K562 (cell line): ENCODE results near the gene PDE1A. TPM values are rescaled to one million over a fixed set of nuclear protein-coding genes. Genes with fewer than 3 reads are reported as not detected.

Experiments
- ATAC-seq: fragments of 200-7000 bp; cut with Tn5 transposase; 3 replicates; pipeline ENCODE4 v1.9.1; 2020; ENCODE audit warnings: moderate library complexity
- BruUV-seq: library from RNA; stranded (reverse); fragments of 400-500 nt; replicated peaks from 2 replicates; lab custom pipeline; 2021; lab: Mats Ljungman, UMichigan
- CTCF ChIA-PET: fragments of 300-600 bp; formaldehyde crosslinking; extraction: SDS; loops from one replicate; lab custom pipeline; 2021; ENCODE audit warnings: low intra/inter-chr PET ratio; lab: Yijun Ruan, JAX
- POLR2A ChIA-PET: fragments of 300-600, 350-650 bp; sonication (Branson Sonifier 250); formaldehyde crosslinking; extraction: SDS; loops from one replicate; lab custom pipeline; 2021; ENCODE audit warnings: antibody characterized with exemption, inconsistent platforms; lab: Yijun Ruan, JAX
- DNase-seq, 4 experiments: peaks; one replicate each; pipeline versions ENCODE4 v3.0.0 to v3.0.0-alpha.2; 2011 to 2018; ENCODE audit warnings: low spot score in 3 of 4, mixed read lengths in 3 of 4; ENCODE audit errors: extremely low read depth in 1 of 4
- FAIRE-seq: peaks from 2 replicates; lab custom pipeline; 2011; peaks lifted over from hg19 to GRCh38; lab: Jason Lieb, UNC
- H2AFZ ChIP-seq: 2 replicates; pipeline ENCODE4 v1.6.0; 2011; ENCODE audit warnings: low read depth, low read length, control low read depth, inconsistent platforms
- H3K27ac ChIP-seq: fragments of 200-600 bp; 3 replicates; pipeline ENCODE4 v1.8.0; 2011; ENCODE audit warnings: low read depth, mild to moderate bottlenecking, control low read depth, inconsistent platforms, low read length, moderate library complexity, mixed read lengths; ENCODE audit errors: extremely low read depth
- H3K27me3 ChIP-seq, 2 experiments: fragments of 300-600 bp in 1 of 2; 2 replicates in 1 of 2; 3 replicates in 1 of 2; pipeline versions ENCODE4 v1.6.0 to v1.8.0; 2011; ENCODE audit warnings: inconsistent platforms in 2 of 2, low read length in 2 of 2, mild to moderate bottlenecking in 1 of 2, mixed read lengths in 1 of 2, moderate library complexity in 1 of 2; ENCODE audit not compliant: control insufficient read depth in 2 of 2, insufficient read depth in 2 of 2
- H3K36me3 ChIP-seq: fragments of 300-600 bp; 3 replicates; pipeline ENCODE4 v1.8.0; 2011; ENCODE audit warnings: mild to moderate bottlenecking, low read length, inconsistent platforms; ENCODE audit not compliant: control insufficient read depth, insufficient read depth
- H3K4me1 ChIP-seq, 2 experiments: fragments of 200-600 bp in 1 of 2; replicated peaks in 1 of 2; 2 replicates in 1 of 2; 3 replicates in 1 of 2; pipeline versions ENCODE4 v1.5.1 to v1.8.0; 2011; ENCODE audit warnings: inconsistent platforms in 2 of 2, low read length in 2 of 2, mild to moderate bottlenecking in 1 of 2, mixed read lengths in 1 of 2, moderate library complexity in 1 of 2; ENCODE audit not compliant: control insufficient read depth in 2 of 2, insufficient read depth in 2 of 2
- H3K4me2 ChIP-seq: 2 replicates; pipeline ENCODE4 v1.6.1; 2011; ENCODE audit warnings: low read length, control low read depth, inconsistent platforms, mixed read lengths; ENCODE audit not compliant: insufficient read depth
- H3K4me3 ChIP-seq: fragments of 200-600 bp; sonication (generic), shearing (Covaris generic); 2 replicates; pipeline ENCODE4 v1.5.1; 2016; ENCODE audit warnings: control low read depth, inconsistent platforms
- H3K79me2 ChIP-seq: fragments of 200-600 bp; 3 replicates; pipeline ENCODE4 v1.8.0; 2011; ENCODE audit warnings: low read length, inconsistent platforms; ENCODE audit not compliant: control insufficient read depth, insufficient read depth
- H3K9ac ChIP-seq, 2 experiments: 2 replicates each; pipeline versions ENCODE4 v1.6.0 to v1.6.1; 2011; ENCODE audit warnings: low read depth in 2 of 2, low read length in 2 of 2, control low read depth in 1 of 2, inconsistent platforms in 1 of 2, mild to moderate bottlenecking in 1 of 2, mixed read lengths in 1 of 2; ENCODE audit not compliant: insufficient read depth in 1 of 2
- H3K9me1 ChIP-seq: one replicate; pipeline ENCODE4 v1.6.0; 2011; ENCODE audit warnings: inconsistent platforms, mild to moderate bottlenecking, low read length, moderate library complexity; ENCODE audit not compliant: control insufficient read depth, insufficient read depth
- H3K9me3 ChIP-seq: replicated peaks from 2 replicates; pipeline ENCODE4 v1.5.1; 2011; ENCODE audit warnings: low read depth, low read length, inconsistent platforms; ENCODE audit not compliant: control insufficient read depth, insufficient read depth
- H4K20me1 ChIP-seq: replicated peaks from 2 replicates; pipeline ENCODE4 v1.6.1; 2011; ENCODE audit warnings: low read length, inconsistent platforms, mixed read lengths; ENCODE audit not compliant: control insufficient read depth, insufficient read depth
- BCOR ChIP-seq: fragments of 450-650 bp; IDR thresholded peaks from 2 replicates; pipeline ENCODE4 v1.6.1; 2016
- CEBPG ChIP-seq, 3 experiments: fragments of 200-800 bp in 1 of 3; sonication (Bioruptor generic) in 1 of 3; sonication (generic) in 1 of 3; formaldehyde crosslinking in 1 of 3; IDR thresholded peaks in 2 of 3; conservative IDR thresholded peaks in 1 of 3; 2 replicates each; pipeline versions ENCODE4 v1.6.1 to v1.8.0; 2016 to 2022; ENCODE audit warnings: missing compliant biosample characterization in 2 of 3, missing genetic modification characterization in 2 of 3, mild to moderate bottlenecking in 1 of 3, missing genetic modification reagents in 1 of 3
- CREM ChIP-seq: IDR thresholded peaks from 2 replicates; pipeline ENCODE4 v1.6.1; 2014; ENCODE audit warnings: antibody characterized with exemption, low read depth
- ESRRA ChIP-seq: fragments of 450-650 bp; IDR thresholded peaks from 2 replicates; pipeline ENCODE4 v1.6.1; 2014; ENCODE audit warnings: low read depth, mild to moderate bottlenecking, moderate library complexity, borderline replicate concordance
- GATAD2A ChIP-seq: fragments of 450-650 bp; IDR thresholded peaks from 2 replicates; pipeline ENCODE4 v1.6.1; 2017
- GTF3C2 ChIP-seq: IDR thresholded peaks from 3 replicates; pipeline ENCODE4 v1.6.1; 2011; ENCODE audit warnings: borderline replicate concordance, mild to moderate bottlenecking, moderate library complexity; ENCODE audit not compliant: insufficient read length; ENCODE audit errors: extremely low read depth
- HDGF ChIP-seq: fragments of 450-650 bp; IDR thresholded peaks from 2 replicates; pipeline ENCODE4 v1.6.1; 2016
- HIVEP1 ChIP-seq: fragments of 250-450 bp; sonication (Bioruptor Pico); IDR thresholded peaks from 2 replicates; pipeline ENCODE4 v1.4.0; 2020; ENCODE audit warnings: mild to moderate bottlenecking
- KAT2B ChIP-seq: IDR thresholded peaks from one replicate; pipeline ENCODE4 v1.6.1; 2012; ENCODE audit warnings: low read depth, mild to moderate bottlenecking, control low read depth, inconsistent platforms, low read length, moderate library complexity
- LARP7 ChIP-seq: fragments of 450-650 bp; IDR thresholded peaks from 2 replicates; pipeline ENCODE4 v1.6.1; 2016
- MEIS2 ChIP-seq: fragments of 450-650 bp; IDR thresholded peaks from 2 replicates; pipeline ENCODE4 v1.6.1; 2014; ENCODE audit warnings: mild to moderate bottlenecking; ENCODE audit not compliant: partially characterized antibody
- POLR2B ChIP-seq: fragments of 450-650 bp; IDR thresholded peaks from 2 replicates; pipeline ENCODE4 v1.6.1; 2018; ENCODE audit warnings: low read depth; ENCODE audit not compliant: partially characterized antibody
- PTBP1 ChIP-seq: fragments of 200-400 bp; formaldehyde crosslinking; IDR thresholded peaks from 2 replicates; pipeline ENCODE4 v1.6.1; 2017; ENCODE audit warnings: low read depth, low read length
- RBM39 ChIP-seq: fragments of 200-400 bp; formaldehyde crosslinking; optimal IDR thresholded peaks from 2 replicates; pipeline ENCODE3; 2018; ENCODE audit warnings: low read depth, low read length
- SMARCC2 ChIP-seq: fragments of 450-650 bp; IDR thresholded peaks from 2 replicates; pipeline ENCODE4 v1.6.1; 2017; ENCODE audit warnings: antibody characterized with exemption, moderate library complexity, mild to moderate bottlenecking, low read depth
- TOE1 ChIP-seq, 2 experiments: fragments of 450-650 bp in 1 of 2; sonication (generic) in 1 of 2; formaldehyde crosslinking in 1 of 2; IDR thresholded peaks; 2 replicates each; pipeline versions ENCODE4 v1.7.1 to v1.8.0; 2016 to 2022; ENCODE audit warnings: borderline replicate concordance in 2 of 2, mild to moderate bottlenecking in 2 of 2, antibody characterized with exemption in 1 of 2, inconsistent platforms in 1 of 2, low read depth in 1 of 2, missing genetic modification reagents in 1 of 2, moderate library complexity in 1 of 2
- TRIM25 ChIP-seq: fragments of 450-650 bp; IDR thresholded peaks from 2 replicates; pipeline ENCODE4 v1.7.0; 2016; ENCODE audit warnings: borderline replicate concordance
- ZNF408 ChIP-seq: fragments of 250-450 bp; sonication (Bioruptor Pico); IDR thresholded peaks from 2 replicates; pipeline ENCODE4 v1.4.0; 2020; ENCODE audit warnings: low read depth, mild to moderate bottlenecking, moderate library complexity
- WGBS: fragments of 100-300 bp; shearing (Covaris generic); methylation state at CpG from one replicate; pipeline ENCODE4 v1.1.6; 2016; ENCODE audit warnings: low coverage, mixed read lengths; ENCODE audit not compliant: insufficient coverage; ENCODE audit errors: missing lambda C conversion rate; 5-methylcytosine and 5-hydroxymethylcytosine counted together
- in situ Hi-C: fragments of 300-500 bp; cut with MboI; formaldehyde crosslinking; loops from 4 replicates; pipeline ENCODE4 v1.15.0; 2018; ENCODE audit warnings: inconsistent platforms, mixed read lengths
- intact Hi-C: fragments of 100-400 bp; cut with micrococcal nuclease; formaldehyde crosslinking; loops from 2 replicates; pipeline ENCODE4 v1.14.2; 2022
- polyA plus RNA-seq, 8 experiments: library from polyadenylated mRNA; depleted of rRNA in 4 of 8; stranded (reverse) in 5 of 8; unstranded in 3 of 8; fragments of >200 nt; fragmentation: Nextera tagmentation in 2 of 8; fragmentation: Illumina TruSeq in 1 of 8; extraction: Ambion mirVana in 2 of 8; extraction: Trizol in 1 of 8; gene quantifications; 2 replicates each; pipeline versions ENCODE4 v1.2.1 to v1.2.3, GENCODE V29; 2011 to 2014; ENCODE audit warnings: inconsistent platforms in 1 of 8, missing spikeins in 1 of 8
- total RNA-seq, 7 experiments: library from RNA; depleted of rRNA in 6 of 7; stranded (reverse); fragments of >200 nt in 6 of 7; fragmentation: Illumina TruSeq in 2 of 7; extraction: Trizol in 2 of 7; gene quantifications; 2 replicates each; pipeline versions ENCODE4 v1.2.1 to v1.2.3, GENCODE V29; 2011 to 2021; ENCODE audit warnings: low replicate concordance in 1 of 7
- TF ChIP-seq, protein P1 (sequence below): sonication (generic); formaldehyde crosslinking; IDR thresholded peaks from 2 replicates; pipeline ENCODE4 v1.9.0; 2022; ENCODE audit warnings: mild to moderate bottlenecking, missing genetic modification reagents

Gene PDE1A
- total and polyA plus RNA-seq, 9 of the 15 experiments (the other 6 are each of a cell fraction or from before 2014, with no cell fraction given) = 0.14 to 0.91 (median 0.32) TPM

DNA sequence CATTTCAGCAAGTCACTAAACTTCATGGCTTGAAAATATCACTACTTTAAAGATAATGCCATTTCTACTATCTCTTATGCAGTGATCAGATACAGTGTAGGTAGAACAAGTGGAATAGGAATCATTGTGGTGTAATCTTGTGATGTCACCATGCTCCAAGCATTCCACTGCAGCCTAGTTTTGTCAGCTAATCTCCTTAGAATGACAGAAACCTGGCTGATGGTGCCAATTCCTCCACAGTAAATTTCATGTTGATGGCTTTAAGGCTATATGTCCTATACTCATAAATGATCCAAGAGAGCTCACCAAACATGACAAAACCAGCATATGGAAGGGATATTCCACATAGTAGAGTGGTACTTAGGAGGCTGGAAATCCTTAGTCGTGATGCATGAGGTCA, 184.9 kb downstream of the PDE1A start:
- DNase-seq (no peak), FAIRE-seq (no peak), ATAC-seq (no peak)
- H4K20me1 ChIP-seq = no peaks in the 10 kb centered on the region
- H3K4me1 ChIP-seq = no peaks in the 10 kb centered on the region
- WGBS = 0% methylated on average over 1 of the region's 1 CpG
- intact Hi-C loops (loop anchor here (2.0 kb wide), 1 partner anchor 407 kb away; no protein-coding TSS in a partner anchor), in situ Hi-C loops (no loop called here)
- H3K9ac ChIP-seq = no peak overlapping the region
- H3K36me3 ChIP-seq = no peaks in the 10 kb centered on the region
- ChIA-PET POLR2A (no interaction called here), CTCF (interaction anchor here (1.3 kb wide), 1 partner anchor 409 kb away, joined by 6 read pairs; no protein-coding TSS in a partner anchor)
- H3K79me2 ChIP-seq = no peaks in the 10 kb centered on the region
- H3K4me2 ChIP-seq = no peak overlapping the region
- no peak overlapping the region for H2AFZ ChIP-seq
- H3K9me3 ChIP-seq = no peaks in the 10 kb centered on the region
- no peak overlapping the region for H3K27ac ChIP-seq
- H3K9me1 ChIP-seq = no peaks in the 10 kb centered on the region
- no TSS peak for BruUV-seq
- H3K4me3 ChIP-seq = no peak overlapping the region
- H3K27me3 ChIP-seq = no peaks in the 10 kb centered on the region
- TF ChIP-seq TOE1 (IDR thresholded peaks at IDR 0.05; ENCODE audit: borderline replicate concordance) (no peak), TOE1 (CRISPR knock-in tag; IDR thresholded peaks at IDR 0.05; ENCODE audit: borderline replicate concordance, low read depth) (no peak), POLR2B (no peak), ZNF408 (CRISPR knock-in tag) (no peak), RBM39 (no peak), GTF3C2 (no peak), CEBPG (CRISPR knock-in tag; IDR thresholded peaks at IDR 0.05) (no peak), CEBPG (tag; conservative IDR thresholded peaks at IDR 0.05 in 1 of 2, IDR thresholded peaks at IDR 0.05 in 1 of 2) (no peak), HDGF (no peak), LARP7 (no peak), MEIS2 (no peak), PTBP1 (no peak), CREM (no peak), KAT2B (no peak), BCOR (no peak), TRIM25 (no peak), HIVEP1 (CRISPR knock-in tag) (no peak), ESRRA (no peak), SMARCC2 (no peak), GATAD2A (no peak)
- TF ChIP-seq, protein P1, sequence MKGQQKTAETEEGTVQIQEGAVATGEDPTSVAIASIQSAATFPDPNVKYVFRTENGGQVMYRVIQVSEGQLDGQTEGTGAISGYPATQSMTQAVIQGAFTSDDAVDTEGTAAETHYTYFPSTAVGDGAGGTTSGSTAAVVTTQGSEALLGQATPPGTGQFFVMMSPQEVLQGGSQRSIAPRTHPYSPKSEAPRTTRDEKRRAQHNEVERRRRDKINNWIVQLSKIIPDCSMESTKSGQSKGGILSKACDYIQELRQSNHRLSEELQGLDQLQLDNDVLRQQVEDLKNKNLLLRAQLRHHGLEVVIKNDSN (CRISPR knock-in tag) = no peak
